NCI-H69 (cell line): ENCODE data around the gene VSTM5.

ENCODE experiments used
- DNase-seq: peaks from one replicate; lab custom pipeline; 2025; lab: John Stamatoyannopoulos, UW

The VSTM5 gene

DNA sequence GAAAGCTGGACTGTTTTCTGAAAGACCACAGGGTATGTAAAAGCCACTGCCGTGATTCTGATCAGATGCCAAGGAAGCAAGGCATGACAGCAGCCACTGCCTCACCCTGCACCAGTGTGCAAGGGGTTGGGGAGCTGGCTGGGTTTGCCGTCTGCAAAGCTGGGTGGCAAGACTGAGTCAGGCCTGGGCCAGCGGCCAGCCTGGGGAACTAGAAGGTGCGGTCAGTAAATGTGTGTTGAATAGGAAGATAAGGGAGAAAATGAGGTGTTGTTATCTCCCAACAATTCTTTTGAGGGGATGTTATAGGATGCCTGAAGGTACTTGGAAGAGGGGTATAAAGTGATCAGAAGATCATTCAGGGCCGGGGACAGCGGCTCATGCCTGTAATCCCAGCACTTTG lies 8.0 kb downstream of the VSTM5 start:
- DNase-seq: no peak

DNA sequence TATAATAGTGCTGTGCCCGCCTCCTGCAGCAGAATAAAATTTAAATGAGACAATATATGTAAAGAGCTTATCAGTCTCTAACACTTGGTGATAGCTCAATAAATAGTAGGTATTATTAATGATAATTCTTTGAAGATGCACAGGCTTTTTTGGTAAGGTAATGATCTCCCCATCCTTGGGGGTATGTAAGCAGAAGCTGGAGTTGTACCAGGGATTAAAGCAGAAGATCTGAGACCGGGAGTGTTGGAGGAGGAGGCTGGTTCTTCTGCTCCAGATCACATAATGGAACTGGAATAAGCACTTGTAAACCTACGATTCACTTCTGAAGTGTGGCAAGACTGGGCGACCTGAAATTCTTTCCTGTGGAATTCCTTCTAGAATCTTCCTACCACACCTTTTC lies 8.4 kb downstream of the VSTM5 start:
- no peak for DNase-seq

DNA sequence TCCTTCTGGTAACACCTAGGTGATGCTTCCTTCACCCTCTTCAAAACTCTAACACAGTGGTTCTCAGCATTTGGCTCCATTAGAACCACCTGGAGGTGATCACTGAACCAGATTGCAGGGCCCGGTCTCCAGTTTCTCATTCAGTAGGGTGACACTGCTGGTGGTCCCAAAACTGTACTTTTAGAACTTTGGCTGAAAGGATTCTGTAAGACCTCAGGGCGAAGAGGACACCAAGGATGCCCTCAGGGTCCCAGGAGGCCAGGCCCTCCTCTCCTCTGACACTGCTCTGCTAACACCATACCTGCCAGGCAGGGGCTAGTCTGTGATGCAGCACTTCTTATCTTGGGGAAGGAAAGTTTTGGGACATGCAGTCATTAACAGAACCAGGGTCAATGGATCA lies 9.0 kb downstream of the VSTM5 start:
- no peak for DNase-seq

DNA sequence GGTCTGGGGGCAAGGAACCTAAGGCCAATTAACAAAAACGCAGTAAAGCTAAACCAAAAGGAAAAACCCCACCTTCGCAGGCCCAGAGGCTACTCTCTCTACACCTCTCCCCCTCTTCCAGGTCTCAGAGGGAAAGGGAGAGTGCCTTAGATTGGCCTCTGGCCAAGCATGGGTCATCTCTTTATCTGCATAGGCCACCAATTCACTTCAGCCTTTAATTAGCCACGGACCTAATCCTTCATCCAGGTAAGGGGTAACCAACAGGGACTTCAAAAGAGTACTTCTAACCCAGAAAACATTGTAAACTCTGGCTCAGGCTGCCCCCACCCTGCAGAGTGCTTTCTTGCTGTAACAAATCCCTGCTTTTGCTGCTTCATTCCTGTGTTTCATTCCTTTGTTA lies 9.4 kb downstream of the VSTM5 start:
- peak; percentile 10 for DNase-seq

DNA sequence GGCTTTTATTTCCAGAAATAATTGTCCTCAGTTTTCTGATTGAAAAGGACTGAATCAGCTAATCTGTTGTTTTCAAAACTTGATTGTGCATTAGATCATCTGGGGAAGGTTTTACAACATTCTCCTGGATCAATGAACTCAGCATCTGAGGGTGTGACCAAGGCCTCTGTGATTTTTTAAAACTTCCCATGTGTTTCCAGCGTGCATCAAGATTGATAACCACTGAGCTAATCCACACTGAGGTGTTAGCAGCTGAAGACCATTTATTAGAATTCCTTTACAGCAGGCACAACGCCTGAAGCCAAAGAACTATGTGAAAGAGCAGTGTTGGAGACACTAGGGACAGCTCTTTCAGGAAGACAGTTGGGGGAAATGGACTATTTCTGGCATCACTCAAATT lies 10.2 kb downstream of the VSTM5 start:
- no peak for DNase-seq

DNA sequence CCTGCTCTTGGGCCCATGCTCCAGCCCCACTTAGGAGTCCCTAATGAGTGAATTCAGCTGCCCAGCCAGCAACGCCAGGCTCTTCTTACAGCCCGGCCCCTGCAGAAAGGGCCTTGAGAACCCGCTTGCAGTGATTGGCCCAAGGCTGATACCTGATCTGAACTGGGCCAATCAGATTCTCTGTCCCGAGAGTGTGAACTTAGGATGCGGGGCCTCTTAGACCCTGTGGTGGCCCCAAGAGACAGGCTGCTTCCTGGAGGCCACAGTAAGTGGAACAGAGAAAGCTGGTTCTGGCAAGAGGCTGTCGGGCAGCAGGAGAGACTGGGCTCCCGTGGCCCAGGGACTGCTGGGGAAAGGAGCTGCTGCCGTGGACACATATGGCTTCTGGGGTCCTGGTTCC lies 11.5 kb downstream of the VSTM5 start:
- DNase-seq: no peak

DNA sequence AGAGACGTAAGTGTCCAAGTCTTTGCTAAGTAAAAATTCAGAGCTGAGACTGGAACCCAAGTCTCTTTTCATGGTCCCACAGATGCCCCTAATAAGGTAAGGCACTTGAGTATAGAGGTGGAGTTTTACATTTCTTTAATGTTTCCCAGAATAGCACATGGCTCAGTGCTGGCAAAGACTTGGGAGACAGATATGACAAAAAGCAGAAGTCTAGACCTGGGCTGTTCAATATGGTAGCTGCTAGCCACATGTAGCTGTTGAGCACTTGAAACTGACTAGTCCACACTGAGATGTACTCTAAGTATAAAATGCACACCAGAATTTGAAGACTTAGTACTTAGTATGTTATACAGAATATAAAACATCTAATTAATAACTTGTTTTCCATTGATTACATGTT lies 17.6 kb downstream of the VSTM5 start:
- no peak for DNase-seq

DNA sequence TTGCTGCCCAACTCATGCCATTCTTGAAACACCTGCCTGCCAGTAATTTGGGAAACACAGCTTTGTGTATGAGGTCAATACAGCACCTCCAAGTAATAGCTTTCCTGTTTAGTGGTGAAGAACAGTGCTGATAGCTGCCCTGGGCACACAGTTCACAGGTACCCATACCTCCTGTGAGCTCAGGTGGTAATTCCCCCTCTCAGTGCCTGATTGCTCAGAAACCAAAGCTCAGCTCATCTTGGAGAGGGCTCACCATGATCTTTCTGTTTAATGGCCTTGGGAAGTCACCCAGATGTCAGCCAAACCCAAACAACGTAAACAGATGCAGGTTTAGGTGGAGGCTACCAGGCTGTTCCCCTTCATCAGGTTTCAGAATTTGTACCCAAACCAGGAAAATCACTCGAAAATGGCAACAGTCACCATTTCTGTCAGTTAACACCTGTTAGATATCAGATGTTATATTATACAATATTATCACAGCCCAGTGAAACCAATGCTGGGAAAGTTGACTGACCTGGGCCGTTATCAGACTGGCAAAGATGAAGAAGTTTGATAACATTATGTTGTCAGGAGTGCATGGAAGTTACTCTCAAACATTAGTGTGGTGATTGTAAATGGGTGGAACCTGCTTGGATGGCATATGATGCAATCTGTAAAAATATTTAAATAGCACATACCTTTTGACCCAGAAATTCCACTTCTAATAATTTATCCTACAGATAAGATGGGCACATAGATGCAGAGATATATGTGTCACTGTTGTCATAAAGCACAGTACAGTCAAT lies 18.9 kb downstream of the VSTM5 start:
- no peak for DNase-seq

DNA sequence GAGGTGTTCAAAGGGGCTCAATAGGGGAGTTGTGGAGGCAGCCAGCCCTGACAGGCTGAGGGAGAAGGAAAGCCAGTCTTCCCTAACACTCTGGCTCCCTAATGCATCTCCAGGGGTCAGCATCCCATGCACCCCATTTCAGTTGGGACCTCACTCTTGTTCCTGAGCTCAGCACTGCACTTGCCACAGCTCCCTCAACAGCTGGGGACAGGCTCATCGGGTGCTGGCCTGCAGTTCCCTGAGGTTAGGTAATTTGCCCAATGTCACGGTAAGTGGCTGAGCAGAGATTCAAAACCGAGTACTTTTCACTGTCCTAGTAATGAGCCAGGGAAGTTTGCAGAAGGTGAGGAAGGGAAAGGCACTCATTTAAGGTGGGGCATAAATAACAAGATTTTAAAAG lies 20.8 kb downstream of the VSTM5 start:
- DNase-seq: no peak

DNA sequence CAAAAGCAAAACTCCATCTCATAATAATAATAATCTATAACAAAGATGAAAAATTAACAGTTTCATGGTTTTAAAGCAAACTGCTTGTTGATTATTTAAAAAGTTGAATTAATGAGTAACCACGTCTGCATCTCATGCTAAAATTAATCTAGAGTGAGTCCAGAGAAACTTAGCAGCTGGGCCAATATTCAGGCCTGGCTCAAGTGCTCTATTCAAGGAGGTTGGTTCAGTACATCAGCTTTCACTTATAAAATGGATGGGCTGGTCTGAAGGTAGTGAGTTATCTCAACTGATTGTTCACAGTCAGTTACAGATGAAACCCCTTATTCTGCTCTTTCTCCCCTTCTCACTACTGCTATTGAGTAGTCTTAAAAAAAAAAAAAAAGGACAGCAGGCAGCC lies 23.1 kb downstream of the VSTM5 start:
- no peak for DNase-seq

DNA sequence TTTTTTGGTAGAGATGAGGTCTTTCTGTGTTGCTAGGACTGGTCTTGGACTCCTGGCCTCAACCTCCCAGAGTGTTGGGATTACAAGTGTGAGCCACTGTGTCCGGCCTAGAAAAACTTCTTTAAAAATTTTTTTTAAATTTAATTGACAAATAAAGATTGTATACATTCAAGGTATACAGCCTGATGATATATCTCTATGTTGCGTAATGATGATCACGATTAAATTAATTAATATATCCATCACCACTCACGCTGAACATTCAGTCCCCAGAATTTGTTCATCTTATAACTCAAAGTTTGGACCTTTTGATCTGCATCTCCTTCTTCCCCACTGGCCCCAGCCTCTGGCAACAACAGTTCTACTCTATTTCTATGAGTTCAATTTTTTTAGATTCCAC lies 27.2 kb downstream of the VSTM5 start:
- DNase-seq: no peak

DNA sequence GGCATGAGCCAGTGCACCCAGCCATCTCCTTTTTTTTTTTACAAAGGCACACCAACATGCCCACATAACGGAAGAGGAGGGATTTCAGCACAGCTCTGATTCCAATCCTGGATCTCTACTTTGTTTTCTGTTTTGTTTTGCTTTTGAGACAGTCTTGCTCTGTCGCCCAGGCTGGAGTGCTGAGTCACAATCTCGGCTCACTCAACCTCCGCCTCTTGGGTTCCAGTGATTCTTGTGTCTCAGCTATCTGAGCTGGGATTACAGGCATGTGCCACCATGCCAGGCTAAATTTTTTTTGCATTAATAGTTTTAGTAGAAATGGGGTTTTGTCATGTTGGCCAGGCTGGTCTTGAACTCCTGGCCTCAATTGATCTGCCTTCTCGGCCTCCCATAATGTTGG lies 28.1 kb downstream of the VSTM5 start:
- no peak for DNase-seq

DNA sequence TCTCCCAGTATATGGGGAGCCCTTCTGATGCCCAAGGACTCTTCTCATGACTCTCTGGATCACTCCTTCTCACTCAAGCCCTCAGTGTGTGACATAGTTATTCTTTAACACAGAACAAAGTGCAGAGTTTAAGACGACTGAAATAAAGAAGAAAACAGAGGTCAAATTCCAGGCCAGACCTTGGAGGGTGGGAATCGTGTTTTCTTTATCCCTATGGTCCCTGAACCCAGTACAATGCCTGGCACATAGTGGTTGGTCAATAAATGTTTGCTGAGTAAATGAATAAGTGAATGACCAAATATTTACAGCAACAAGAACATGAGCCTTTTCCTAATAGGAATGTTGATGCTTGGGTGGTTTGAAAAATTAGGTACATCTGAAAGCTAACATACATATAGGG lies 28.8 kb downstream of the VSTM5 start:
- no peak for DNase-seq

DNA sequence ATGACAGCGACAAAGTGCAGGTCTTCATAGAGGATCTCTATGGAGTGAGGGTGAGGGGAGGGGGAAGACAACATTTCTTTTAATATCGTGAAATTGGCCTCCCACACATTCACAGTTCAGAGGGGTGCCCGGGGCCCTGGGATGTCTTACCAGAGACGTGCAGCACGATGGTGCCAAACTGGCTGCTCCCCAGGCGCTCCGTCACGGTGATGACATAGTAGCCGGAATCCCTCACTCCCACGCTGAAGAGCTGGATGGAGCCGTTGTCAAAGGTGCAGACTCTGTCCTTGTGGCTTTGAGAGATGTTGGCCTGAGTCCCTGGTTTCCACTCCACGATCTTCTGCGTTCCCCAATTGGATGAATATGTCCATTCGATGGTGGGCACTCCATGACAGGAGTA lies 29.6 kb downstream of the VSTM5 start:
- no peak for DNase-seq

DNA sequence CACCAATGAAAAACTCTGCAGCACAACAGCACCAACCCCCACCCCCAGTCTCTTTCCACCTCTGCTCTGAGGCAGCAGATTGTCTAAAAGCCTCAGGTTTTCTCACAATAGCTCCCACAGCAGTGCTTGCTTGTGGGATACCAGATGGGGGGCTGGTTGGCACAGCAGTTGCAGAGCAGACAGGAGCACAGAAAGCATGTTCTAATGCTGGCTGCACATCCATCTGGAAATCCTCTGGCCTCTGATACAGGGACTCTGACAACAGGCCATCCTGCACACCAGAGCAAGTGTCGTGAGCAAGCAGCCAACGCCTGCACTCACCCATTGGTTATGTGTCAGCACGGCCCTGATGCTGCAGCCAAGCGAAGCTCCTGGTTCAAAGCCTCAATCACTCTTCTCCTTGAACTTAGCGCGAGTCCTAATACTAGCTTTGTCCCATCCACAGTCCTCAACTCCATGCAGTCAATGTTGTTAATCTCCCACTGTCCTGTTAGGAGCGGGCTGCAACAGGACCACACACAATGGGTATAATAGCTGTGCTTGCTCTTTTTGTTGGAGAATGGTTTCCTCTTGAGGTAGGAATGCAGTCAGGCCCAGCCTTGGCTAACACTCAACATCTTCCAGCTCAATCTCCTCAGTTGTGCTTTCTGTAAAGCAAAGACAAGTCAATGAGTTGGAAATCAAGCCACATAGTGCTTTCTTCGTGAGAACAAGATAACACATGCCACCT lies 30.3 kb downstream of the VSTM5 start:
- no peak for DNase-seq

DNA sequence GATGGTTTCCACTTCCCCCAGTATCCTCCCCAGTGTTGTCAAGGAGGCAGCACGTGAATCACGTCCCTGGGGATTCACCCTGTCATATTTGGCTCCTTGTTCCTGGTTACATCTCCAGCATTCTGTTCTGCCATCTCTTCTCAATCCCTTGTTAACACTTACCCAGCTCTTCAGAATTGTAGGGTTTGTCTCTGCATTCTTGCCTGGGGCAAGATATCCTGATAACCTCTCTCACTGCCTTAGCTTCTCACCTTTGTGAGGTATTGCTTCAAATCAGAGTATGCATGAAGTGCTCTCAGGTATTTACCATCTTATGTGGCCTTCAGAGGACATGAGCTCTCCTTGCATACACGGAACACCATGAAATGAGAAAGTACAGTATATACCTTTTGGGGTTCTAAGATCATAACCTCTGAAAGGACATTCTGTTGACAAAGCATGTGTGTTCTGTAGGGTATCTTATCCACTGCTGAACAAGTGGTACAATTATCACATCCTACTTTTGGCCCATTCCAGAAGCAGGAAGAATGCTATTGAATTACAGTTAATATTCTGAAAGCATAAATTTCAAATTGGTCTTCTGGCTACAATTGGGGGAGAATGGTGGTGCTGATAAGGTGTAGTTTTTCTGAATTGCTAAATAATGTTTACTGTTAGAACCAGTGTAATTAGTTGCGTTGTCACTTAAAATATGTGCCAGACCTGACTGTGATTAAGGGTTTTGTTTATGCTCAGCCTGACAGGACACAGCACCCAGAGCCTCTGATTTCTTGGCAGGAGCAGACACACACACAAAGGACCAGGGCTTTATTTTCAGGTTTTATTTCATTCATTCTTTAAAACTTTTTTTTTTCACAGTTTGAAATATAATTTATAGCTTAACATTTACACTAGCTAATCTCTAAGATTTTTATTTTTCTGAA lies 32.7 kb downstream of the VSTM5 start:
- peak; percentile 52 for DNase-seq

DNA sequence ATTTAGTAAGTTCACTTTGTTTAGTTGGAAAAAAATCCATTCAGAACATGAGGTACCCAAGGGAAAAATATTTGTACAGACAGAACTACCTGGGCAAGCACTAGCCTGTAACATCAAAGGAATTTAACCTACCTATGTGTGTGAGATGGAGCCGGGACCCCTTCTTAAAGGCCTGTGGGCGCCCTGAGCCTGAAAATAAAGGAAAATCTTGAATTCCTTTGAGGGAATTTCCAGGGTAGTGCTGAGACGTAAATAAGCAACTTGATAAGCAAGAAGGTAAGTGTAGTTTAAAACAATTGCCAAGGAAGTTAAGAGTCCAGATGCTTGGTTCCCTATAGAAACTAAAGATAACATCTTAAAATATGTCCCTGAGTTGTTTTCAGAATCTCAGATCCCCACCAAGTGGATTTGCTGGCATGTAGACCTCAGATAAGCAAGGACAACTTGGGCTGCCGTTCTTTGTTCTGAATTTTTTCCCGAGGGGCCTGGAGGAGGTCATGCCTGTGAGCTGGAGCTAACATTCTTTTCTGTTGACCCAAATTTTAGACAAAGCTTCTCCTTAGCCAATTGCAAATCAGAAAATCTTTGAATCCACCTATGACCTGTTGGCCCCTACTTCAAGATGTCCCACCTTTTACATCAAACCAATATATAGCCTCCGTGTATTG lies 35.3 kb downstream of the VSTM5 start:
- DNase-seq: no peak

DNA sequence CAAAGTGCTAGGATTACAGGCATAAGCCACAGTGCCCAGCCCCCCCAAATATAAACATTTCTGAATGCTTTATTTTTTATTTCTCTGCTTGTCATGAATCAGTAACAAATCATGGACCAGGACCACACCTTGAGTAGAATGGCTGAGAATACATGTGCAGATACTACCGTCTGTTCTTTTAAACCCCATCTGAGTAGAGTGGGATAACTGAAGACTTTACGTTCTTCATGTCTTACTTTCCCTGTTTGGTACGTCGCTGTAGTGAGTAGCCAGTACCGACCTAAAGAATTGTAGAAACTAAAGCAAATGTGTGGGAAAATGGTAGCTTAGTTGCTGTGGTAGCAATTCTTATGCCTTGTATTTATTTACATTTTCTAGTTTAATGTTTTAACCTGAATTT lies 36.4 kb downstream of the VSTM5 start:
- DNase-seq: no peak

DNA sequence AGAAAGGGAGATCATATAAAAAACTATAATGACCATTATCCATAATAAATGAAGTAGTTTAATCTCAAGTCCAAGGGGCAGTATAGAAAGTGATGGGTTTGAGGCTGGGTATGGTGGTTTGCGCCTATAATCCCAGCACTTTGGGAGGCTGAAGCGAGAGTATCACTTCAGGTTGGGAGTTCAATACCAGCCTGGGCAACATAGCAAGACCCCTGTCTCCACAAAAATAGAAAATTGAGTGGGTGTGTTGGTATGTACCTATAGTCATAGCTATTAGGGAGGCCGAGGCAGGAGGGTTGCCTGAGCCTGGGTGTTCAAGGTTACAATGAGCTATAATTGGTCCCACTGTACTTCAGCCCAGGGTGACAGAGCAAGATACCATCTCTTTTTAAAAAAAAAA lies 42.4 kb downstream of the VSTM5 start:
- DNase-seq: no peak

DNA sequence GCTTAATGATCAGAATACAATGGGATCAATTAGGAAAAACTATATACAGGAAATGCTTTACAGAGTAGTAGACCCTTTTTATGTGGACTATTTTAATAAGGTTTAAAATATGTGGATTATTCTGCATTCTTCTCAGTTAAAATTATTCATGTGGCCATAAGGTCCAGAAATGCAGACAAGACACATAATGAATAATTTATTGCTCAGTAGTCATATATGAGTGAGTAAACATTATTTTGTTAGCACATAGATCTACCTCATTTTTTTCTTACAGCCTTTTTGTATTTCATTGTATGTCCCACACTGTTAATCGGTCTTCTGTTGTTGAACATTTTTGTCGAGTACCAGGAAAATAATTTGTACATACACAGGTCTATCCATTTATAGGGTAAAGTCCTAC lies 45.5 kb downstream of the VSTM5 start:
- DNase-seq: no peak

DNA sequence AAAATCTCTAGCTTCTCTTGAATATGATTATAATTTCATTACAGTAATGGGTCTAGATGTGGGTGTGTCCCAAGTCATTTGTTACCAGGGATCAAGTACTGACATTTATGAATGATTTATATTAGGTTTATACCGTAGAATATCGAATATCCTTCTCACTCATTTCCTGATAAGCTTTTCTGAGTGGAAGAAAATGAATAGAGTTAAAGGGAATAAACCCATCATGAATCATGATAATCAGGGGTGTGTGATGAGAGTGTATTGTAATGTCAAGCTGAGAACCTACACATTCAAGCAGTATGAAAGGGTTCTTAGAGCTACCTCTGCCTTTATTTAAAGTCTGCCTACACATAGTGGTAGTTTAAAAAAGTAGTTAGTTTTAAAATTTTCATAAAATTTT lies 49.1 kb downstream of the VSTM5 start:
- DNase-seq: no peak
